Chondrocyte (in vitro differentiated cells): ENCODE results near the gene EFNA2. TPM values are rescaled to one million over a fixed set of nuclear protein-coding genes. Genes with fewer than 3 reads are reported as not detected.

Source experiments
- DNase-seq: peaks from one replicate; pipeline ENCODE4 v3.0.0; 2021; ENCODE audit warnings: mixed read lengths, low spot score
- H3K27ac Mint-ChIP-seq: one replicate; pipeline ENCODE4 v1.8.0; 2021; ENCODE audit warnings: mild to moderate bottlenecking, moderate library complexity, mixed read lengths; ENCODE audit not compliant: unreplicated experiment
- H3K27me3 Mint-ChIP-seq: 2 replicates; pipeline ENCODE4 v1.8.0; 2021; ENCODE audit warnings: low read depth, mixed read lengths
- H3K36me3 Mint-ChIP-seq: 2 replicates; pipeline ENCODE4 v1.8.0; 2021; ENCODE audit warnings: low read depth, mixed read lengths
- H3K4me1 Mint-ChIP-seq: 2 replicates; pipeline ENCODE4 v1.8.0; 2021; ENCODE audit warnings: low read depth, mild to moderate bottlenecking, mixed read lengths
- H3K4me3 Mint-ChIP-seq: one replicate; pipeline ENCODE4 v1.8.0; 2021; ENCODE audit warnings: mild to moderate bottlenecking, moderate library complexity, mixed read lengths; ENCODE audit not compliant: unreplicated experiment
- H3K9me3 Mint-ChIP-seq: 2 replicates; pipeline ENCODE4 v1.8.0; 2021; ENCODE audit warnings: low read depth, mixed read lengths
- total RNA-seq: library from RNA; stranded (reverse); gene quantifications from 3 replicates; pipeline ENCODE4 v1.2.1, GENCODE V29; 2021
- TF ChIP-seq, protein P1 (sequence below): fragments of 200-600 bp; sonication (generic); IDR thresholded peaks from 2 replicates; pipeline ENCODE4 v1.5.0; 2021; ENCODE audit warnings: antibody characterized with exemption, mild to moderate bottlenecking, moderate library complexity

Gene EFNA2
- total RNA-seq, 1 donor from 2014 or later = 7.0 TPM

DNA sequence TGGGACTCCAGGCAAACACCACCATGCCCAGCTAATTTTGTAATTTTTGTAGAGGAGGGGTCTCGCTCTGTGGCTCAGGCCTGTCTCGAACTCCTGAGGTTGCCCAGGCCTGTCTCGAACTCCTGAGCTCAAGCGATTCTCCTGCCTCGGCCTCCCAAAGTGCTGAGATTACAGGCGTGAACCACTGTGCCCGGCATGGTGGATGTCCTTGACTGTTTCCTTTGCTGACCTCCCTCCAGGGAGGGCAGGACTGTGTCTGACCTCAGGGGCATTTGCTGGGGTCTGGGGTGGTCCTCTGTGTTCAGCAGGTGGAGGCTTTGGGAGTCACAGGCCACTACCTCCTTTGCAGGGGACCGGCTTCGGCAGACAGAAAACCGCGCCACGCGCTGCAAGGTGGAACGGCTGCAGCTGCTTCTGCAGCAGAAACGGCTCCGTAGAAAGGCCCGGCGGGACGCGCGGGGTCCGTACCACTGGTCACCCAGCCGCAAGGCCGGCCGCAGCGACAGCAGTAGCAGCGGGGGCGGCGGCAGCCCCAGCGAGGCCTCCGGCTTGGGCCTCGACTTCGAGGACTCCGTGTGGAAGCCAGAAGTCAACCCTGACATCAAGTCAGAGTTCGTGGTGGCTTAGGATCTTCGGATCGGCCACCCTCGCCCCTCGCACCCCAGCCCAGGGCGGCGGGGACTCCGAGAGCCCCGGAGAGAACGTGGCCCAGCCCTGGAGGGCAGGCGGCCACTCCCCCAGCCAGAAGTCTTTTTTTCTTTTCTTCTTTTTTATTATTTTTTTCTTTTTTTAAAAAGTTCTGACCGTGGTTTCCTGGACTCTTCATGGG lies 28.8 kb upstream of the EFNA2 start:
- Mint-ChIP-seq H3K27ac (peak overlapping the region; percentile 88), H3K4me1 (peaks cover 70% of the 10 kb centered on the region), H3K4me3 (no peak overlapping the region), H3K27me3 (no peaks in the 10 kb centered on the region), H3K9me3 (no peaks in the 10 kb centered on the region), H3K36me3 (peaks cover 20% of the 10 kb centered on the region)
- no peak for DNase-seq
- TF ChIP-seq, protein P1, sequence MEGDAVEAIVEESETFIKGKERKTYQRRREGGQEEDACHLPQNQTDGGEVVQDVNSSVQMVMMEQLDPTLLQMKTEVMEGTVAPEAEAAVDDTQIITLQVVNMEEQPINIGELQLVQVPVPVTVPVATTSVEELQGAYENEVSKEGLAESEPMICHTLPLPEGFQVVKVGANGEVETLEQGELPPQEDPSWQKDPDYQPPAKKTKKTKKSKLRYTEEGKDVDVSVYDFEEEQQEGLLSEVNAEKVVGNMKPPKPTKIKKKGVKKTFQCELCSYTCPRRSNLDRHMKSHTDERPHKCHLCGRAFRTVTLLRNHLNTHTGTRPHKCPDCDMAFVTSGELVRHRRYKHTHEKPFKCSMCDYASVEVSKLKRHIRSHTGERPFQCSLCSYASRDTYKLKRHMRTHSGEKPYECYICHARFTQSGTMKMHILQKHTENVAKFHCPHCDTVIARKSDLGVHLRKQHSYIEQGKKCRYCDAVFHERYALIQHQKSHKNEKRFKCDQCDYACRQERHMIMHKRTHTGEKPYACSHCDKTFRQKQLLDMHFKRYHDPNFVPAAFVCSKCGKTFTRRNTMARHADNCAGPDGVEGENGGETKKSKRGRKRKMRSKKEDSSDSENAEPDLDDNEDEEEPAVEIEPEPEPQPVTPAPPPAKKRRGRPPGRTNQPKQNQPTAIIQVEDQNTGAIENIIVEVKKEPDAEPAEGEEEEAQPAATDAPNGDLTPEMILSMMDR = no peak

- Mint-ChIP-seq H3K27ac (peak overlapping the region; percentile 88), H3K4me1 (peaks cover 76% of the 10 kb centered on the region), H3K27me3 (no peaks in the 10 kb centered on the region), H3K36me3 (peaks cover 20% of the 10 kb centered on the region), H3K9me3 (no peaks in the 10 kb centered on the region), H3K4me3 (no peak overlapping the region)
- no peak for DNase-seq
- TF ChIP-seq, protein P1 = no peak
Observed at GRCh38 chr19:1257475-1258162, 28.1 kb upstream of the EFNA2 start.

- TF ChIP-seq, protein P1 = no peak
- no peak for DNase-seq
- H3K36me3 Mint-ChIP-seq = peaks cover 20% of the 10 kb centered on the region
- peaks cover 81% of the 10 kb centered on the region for H3K4me1 Mint-ChIP-seq
- H3K4me3 Mint-ChIP-seq = no peak overlapping the region
- H3K9me3 Mint-ChIP-seq = no peaks in the 10 kb centered on the region
- peak overlapping the region; percentile 96 for H3K27ac Mint-ChIP-seq
- no peaks in the 10 kb centered on the region for H3K27me3 Mint-ChIP-seq
Observed at GRCh38 chr19:1258163-1258492, 27.5 kb upstream of the EFNA2 start.

DNA sequence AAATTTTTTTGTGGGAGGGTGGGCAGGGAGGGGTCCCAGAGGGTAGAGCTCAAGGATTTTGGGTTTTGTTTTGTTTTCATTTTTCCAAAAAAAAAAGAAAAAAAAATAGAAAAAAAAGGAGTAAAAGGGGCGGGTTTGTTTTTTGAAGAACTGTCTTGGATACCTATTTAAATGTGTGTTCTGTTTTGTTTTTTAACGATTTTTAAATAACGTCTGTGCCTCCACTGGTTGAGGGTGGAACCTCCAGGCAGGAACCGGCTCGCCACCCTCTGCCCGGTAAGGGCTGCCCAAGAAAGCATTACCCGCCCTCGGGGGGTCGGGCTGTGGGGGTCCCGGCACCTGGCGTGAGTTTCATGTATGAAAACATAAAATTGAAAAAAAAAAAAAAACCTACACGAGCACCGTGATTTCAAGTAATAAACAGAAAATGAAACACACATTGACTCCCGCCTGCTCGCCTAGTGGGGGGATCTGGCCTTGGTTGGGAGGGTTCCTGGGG lies 26.9 kb upstream of the EFNA2 start:
- H3K4me1 Mint-ChIP-seq = peaks cover 79% of the 10 kb centered on the region
- peak overlapping the region; percentile 96 for H3K27ac Mint-ChIP-seq
- peak overlapping the region; percentile 36 for H3K4me3 Mint-ChIP-seq
- TF ChIP-seq, protein P1 = peak; percentile 18
- peaks cover 18% of the 10 kb centered on the region for H3K36me3 Mint-ChIP-seq
- H3K27me3 Mint-ChIP-seq = no peaks in the 10 kb centered on the region
- H3K9me3 Mint-ChIP-seq = no peaks in the 10 kb centered on the region
- no peak for DNase-seq

DNA sequence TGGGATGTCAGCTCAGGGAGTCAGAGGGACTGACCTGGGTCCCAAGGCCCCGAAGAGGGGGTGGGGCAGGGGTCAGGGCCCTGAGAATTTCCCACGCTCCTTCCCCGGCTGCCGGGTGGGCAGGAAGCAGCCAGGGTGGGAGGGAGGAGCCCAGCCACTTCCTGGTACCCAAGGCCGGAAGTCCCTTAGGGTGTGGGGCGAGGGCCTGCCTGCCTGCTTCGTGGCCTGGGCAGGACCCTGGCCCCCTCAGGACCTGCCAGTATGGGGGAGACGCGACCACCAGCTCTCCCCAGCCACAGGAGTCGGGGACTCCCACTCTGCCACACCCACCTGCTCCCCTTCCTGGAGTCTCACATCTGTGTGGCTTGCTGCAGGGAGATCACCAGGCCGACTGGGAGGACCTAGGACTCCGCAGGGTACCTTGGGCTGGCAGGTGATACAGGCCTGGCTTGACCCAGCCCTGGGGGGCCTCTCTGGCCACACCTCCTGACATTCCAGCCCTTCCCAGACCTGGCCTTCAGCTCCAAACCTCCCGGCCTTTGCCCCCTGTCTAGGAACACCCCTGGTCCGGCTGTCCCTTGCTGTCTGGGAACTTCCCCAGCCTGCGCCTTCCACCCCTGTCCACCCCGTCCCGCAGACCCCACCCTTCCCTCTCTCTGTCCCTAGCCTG lies 26.3 kb upstream of the EFNA2 start:
- no peak for DNase-seq
- H3K4me3 Mint-ChIP-seq = peak overlapping the region; percentile 36
- H3K4me1 Mint-ChIP-seq = peaks cover 81% of the 10 kb centered on the region
- no peaks in the 10 kb centered on the region for H3K27me3 Mint-ChIP-seq
- peaks cover 18% of the 10 kb centered on the region for H3K36me3 Mint-ChIP-seq
- no peaks in the 10 kb centered on the region for H3K9me3 Mint-ChIP-seq
- TF ChIP-seq, protein P1 = peak; percentile 7
- H3K27ac Mint-ChIP-seq = peak overlapping the region; percentile 96
